GM19035 (cell line): ENCODE results near the gene POU5F1.
A peak's percentile ranks its signal among the peaks of the same experiment; 100 is the strongest.
"Not testable (repeated sequence)": the region's sequence is repeated elsewhere in the genome, so short reads cannot be mapped to it uniquely, and the experiment has no call there.

ENCODE experiments used
- ATAC-seq: cut with Tn5 transposase; IDR thresholded peaks from one replicate; pipeline ENCODE4 v1.9.1; 2021; ENCODE audit not compliant: unreplicated experiment

The POU5F1 gene

DNA sequence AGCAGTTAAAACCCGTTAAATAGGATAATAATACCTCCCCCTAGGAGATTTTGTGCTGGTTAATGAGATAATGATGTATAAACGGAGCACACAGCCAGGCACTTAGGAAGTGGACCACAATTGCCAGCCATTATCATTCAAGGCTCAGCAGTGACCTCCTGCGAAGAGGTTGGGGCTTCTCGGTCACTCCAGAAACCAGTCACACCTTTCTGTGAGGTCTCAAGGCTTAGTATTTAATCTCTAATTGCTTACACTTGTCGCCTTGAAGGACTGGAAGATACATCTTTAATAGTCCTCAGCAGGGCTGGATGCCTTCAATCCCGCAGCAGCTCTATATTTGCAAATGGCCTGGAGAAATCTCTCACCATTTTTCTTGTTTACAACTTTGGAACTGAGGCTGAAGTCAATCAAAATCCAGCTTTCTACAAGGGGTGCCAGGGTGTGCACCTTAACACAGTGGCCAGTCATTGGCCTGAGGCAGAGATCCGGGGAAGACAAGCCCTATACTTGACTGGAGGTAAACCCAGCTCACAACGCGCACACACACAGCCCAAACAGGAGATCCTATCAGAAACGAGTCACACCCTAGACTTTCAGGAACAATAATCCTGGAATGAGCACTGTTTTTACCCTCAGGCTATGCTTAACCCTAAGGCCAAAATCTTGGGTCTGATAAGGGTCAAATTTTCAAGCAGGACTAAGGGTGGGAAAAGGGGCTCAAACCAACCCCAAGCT lies 1.2 kb downstream of the POU5F1 start:
- no peak for ATAC-seq

DNA sequence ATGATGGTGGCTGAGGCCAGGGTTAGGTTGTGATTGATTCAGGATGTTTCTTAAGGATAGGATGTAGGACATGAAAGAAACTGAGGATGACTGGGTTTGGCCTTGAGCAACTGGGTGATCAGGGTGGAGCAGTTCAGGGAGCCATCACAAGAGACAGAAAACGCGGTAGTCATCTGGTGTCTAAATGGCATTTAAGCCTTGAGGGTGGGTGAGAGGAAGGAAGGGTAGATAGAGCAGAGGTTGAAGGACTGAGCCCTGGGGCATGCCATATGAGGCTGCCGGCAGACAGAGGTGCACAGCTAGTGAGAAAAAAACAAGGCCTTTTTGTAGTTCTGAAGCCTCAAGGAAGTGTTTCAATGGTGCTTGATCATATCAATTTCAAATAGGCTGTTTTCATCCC lies 1.9 kb downstream of the POU5F1 start:
- no peak for ATAC-seq

DNA sequence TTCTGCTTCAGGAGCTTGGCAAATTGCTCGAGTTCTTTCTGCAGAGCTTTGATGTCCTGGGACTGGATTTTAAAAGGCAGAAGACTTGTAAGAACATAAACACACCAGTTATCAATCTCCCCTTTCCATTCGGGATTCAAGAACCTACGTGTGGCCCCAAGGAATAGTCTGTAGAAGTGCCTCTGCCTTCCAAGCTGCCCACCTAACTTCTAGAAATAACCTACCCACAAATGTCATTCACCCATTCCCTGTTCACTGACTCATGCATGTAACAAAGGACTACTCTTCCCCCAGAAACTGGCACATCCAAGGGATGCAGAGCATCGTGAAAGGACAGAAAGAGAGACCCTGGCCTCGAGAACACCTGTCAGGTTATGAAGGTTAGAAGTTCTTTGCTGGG lies 4.5 kb downstream of the POU5F1 start:
- no peak for ATAC-seq

DNA sequence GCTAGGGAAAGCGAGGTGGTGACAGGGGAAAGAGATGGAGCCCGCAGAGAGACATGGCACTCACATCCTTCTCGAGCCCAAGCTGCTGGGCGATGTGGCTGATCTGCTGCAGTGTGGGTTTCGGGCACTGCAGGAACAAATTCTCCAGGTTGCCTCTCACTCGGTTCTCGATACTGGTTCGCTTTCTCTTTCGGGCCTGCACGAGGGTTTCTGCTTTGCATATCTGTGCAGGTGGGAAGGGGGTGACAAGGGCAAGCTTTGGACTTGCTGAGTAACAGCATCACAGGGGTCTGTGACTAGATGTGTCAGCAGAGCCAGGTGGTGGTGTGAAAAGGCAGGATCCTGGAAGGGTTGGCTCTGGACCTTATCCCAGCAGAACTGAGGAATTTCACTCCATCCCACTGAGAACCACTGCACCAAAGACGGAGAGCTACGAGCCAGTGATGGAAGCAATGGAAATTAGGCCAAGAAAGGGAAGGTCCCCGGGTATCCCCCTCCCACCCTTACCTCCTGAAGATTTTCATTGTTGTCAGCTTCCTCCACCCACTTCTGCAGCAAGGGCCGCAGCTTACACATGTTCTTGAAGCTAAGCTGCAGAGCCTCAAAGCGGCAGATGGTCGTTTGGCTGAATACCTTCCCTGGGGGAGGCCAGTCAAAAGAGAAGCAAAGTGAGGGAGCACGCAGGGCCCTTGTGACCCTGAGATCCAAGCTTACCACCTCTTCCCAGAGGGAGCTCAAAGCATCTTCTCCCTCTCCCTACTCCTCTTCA lies 5.2 kb downstream of the POU5F1 start:
- peak; percentile 79 for ATAC-seq

DNA sequence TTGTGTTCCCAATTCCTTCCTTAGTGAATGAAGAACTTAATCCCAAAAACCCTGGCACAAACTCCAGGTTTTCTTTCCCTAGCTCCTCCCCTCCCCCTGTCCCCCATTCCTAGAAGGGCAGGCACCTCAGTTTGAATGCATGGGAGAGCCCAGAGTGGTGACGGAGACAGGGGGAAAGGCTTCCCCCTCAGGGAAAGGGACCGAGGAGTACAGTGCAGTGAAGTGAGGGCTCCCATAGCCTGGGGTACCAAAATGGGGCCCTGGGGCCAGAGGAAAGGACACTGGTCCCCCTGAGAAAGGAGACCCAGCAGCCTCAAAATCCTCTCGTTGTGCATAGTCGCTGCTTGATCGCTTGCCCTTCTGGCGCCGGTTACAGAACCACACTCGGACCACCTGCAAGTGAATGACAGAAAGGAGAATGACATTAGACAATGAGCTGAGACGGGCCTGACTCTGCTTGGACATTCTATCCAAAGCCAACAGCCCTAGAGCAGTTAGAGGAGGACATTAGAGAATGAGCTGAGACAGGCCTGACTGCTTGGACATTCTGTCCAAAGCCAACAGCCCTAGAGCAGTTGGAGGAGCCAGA lies 5.9 kb downstream of the POU5F1 start:
- not testable (repeated sequence) for ATAC-seq

DNA sequence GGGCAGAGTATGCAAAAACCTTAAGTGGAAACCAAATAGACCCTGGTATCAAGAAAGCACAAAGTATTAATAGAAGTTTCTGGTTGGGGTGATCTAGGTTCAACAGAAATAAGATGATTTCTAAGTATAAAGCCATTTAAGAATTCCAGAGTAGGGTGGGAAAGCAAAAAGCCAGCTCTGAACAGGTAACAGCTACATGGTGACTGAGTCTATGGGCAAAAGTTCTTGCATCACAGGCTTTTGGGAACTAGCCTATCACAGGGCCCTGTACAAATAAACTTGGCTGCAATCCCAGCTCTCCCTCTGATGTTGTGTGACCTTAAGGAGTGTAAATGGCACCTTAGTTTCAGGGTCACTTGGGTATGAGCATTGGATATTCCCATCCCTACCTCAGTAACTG lies 6.6 kb downstream of the POU5F1 start:
- no peak for ATAC-seq

DNA sequence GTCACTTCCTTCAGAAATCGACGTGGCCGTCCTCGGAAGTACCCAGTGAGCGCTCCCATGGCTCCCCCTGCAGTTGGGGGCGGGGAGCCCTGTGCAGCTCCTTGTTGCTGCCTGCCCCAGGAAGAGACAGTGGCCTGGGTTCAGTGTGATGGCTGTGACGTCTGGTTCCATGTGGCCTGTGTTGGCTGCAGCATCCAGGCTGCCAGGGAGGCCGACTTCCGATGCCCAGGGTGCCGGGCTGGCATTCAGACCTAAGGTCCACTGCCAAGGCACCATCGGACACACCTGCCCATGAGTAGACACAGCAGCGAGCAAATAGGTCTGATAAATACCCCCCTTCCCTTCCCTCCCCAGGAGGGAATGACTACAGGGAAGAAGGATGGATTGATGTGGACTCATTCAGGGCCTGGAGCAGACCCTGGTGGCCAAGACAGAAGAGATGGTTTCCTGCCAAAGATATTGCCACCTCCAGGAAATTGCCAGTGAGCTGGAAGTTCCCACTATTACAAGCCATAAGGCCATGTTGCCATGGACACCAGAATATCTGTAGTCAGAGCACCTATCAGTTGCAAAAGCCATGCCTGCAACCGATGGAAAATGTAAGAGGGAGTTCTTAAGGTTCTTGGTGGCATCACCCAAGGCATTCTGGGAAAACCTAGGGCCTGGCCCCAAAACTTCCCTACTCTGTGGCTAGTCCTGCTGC lies 7.9 kb downstream of the POU5F1 start:
- ATAC-seq = no peak

DNA sequence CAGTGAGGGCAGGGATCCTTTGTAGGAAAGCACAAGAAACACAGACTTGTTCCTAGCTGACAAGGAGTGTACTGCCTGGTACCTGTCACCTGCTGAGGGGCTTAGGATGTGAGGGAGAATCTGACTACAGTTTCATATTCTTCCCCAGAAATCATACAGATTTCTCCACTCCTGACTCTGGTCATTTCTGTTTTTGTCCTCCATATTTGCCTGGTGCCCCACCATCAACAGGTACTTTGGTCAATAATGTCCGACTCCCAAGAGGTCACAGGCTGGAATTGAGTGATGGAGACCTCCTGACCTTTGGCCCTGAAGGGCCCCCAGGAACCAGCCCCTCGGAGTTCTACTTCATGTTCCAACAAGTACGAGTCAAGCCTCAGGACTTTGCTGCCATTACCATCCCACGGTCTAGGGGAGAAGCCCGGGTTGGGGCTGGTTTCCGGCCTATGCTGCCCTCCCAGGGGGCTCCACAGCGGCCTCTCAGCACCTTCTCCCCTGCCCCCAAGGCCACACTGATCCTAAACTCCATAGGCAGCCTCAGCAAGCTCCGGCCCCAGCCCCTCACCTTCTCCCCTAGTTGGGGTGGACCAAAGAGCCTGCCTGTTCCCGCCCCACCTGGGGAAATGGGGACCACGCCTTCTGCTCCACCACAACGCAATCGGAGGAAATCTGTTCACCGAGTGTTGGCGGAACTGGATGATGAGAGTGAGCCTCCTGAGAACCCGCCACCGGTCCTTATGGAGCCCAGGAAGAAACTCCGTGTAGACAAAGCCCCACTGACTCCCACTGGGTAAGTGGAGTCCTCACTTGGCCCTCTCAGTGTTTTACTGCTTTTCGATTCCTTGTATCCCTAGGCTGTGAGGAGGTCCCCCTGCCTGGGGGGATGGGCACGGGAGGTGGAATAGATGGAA lies 9.0 kb downstream of the POU5F1 start:
- no peak for ATAC-seq

DNA sequence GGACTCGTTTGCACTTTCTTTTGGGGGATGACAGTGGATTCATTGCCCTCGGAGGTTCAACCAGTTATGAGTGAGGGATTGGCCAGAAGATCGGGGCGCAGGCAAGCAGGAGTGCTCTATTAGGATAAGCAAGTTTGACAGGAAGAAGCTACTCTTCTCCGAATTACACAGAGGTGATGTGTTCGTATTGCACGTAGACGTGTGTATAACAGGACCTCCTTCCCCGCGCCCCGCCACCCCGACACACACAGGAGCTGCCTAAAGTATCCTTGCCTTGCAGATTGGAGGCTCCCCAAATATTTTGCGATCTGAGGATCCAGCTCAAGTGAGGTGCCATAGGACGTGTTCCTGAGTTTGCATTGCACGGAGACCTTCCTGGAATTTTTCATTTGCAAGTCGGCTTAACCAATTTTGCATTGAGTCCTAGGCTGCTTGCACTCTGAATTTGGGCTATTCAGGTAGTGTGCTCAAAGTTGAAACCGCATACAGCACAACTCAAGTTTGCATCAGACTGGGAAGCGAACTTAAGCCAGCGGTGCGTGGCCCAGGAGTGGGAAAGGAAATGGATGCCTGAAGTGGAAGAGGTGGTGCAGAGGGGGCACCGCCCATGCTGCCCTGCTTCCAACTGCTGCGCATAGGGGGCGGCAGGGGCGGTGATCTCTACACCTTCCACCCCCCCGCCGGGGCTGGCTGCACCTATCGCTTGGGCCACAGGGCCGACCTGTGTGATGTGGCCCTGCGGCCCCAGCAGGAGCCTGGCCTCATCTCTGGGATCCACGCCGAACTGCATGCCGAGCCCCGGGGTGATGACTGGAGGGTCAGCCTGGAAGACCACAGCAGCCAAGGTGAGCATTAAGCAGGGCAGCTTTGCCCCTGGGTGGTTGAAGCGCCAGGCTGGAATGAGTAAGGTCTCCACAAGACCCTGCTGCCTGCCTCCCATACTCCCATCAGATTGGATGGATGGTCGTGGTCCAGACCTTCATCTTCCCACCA lies 11.3 kb downstream of the POU5F1 start:
- ATAC-seq = peak; percentile 5

DNA sequence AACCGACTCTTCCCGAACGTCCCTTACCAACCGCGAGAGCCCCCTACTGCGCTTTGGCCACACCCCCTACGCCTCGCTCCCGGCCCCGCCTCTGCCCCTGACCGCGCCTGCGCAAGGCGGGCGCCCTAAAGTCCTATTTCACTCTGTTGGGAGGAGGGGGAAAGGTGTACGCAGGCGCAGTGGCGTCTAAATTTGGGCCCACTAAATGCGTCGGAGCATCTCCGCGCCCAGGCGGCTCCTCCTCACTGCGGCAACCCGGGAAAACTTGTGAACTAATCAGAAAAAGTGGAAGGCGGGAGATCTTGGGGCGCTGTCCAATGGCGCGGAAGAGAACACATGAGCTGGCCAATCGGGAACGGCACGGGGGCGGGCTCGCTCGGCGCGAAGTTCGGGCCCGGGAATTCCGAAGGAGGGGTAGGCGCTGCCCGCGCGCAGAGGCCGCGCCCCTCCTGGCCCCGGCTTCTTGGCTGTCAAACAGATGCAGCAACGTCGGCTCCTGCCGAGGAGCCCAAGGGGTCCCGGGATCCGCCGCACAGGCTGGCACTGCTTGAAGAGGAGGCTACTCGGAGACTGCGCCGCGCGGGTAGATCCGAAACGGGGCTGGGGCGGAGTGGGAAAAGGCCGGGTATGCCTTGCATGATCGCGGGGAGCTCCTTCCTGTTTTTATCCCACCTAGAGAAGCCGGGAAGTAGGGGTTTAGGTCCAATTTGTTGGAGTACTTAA lies 12.2 kb downstream of the POU5F1 start, which contains the start of gene TCF19:
Gene TCF19 (plus strand): TSS at position 450 of the 723 bp plus-strand sequence. CDS start 881 bp downstream, outside the sequence.
- peak; percentile 86 for ATAC-seq

DNA sequence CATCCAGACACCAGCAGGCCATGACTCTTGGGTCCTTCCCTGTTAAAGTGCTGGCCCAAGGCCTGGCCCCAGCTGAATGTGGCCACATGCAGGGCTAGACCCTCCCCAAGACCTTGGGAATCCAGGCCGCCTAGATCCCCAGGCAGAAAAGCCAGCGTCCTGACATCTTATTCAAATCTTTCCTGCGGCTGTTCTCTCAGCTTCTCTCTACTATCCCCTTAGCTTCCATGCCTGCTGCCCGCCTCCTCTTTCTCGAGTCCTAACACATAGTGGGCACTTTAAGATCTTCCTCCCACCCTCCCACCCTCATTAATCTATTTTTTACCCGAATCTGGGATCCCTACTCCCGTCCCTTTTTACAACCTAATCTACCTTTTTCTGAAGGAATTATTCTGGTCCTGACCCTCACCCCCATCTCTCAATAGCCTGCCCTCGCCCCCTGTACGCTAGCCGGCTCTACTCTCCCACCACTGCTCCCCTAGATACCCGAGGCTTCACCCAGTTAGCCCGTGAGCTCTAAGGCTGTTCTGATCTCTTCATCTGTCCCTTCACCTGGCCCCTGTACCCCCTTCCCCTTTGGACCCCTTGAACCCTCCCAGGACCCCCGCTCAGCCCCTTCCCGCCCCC lies 12.9 kb downstream of the POU5F1 start, which contains the start of gene CCHCR1:
Gene CCHCR1 (minus strand): TSS at position 290 of the 627 bp plus-strand sequence. CDS start 202 bp downstream, at position 88.
- ATAC-seq = peak; percentile 4

DNA sequence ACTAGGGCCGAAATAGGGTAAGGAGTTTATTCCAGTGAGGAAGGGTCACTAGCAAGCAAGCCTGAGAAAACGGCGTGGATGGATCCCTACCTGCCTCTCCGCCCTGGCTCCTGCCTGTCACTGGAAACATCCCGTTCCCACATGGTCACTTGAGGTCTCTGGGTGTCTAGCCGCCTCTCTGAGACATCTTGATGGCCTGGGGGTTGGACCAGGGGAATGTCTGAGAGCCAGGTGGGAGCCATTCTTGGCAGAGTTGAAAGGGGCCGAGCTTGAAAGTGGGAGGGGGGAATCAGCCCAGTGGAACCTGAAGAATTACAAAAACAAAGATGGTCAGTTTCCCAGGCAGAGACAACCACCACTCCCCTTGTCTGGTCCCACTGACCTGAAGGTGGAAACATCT lies 13.8 kb downstream of the POU5F1 start:
- no peak for ATAC-seq

DNA sequence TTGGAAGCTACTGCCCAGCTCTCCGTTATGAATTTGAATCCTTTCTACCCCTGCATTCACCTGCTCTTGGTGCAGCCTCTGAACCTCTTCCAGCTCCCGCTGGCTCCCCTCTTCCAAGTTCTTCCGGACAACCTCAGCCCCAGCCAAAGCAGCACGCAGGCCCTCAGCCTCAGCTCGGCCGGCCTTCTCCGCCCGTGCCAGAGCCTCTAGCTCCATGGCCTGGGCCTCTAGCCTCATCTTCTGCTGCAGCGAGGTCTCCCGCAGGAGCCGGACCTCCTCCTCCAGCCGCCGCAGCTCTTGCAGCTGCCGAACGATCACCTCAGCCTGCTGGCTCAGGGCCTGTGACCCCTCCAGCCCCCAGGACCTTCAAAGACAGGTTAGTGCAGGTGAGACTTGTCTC lies 16.0 kb downstream of the POU5F1 start:
- no peak for ATAC-seq

DNA sequence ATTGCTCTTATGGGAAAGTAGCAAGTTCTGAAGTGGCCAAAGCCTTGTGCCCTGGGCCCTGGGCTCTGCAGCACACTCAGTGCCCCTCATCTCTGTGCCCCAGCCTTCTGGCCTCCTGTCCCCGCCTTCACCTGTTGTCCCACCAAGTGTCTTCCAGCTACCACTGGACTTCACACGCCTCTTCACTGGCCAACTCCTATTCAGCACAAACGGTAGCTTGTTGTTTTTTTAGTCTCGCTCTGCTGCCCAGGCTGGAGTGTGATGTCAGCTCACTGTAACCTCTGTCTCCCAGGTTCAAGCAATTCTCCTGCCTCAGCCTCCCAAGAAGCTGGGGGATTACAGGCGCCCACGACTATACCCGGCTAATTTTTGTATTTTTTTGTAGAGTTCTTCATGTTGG lies 17.7 kb downstream of the POU5F1 start:
- ATAC-seq = no peak

DNA sequence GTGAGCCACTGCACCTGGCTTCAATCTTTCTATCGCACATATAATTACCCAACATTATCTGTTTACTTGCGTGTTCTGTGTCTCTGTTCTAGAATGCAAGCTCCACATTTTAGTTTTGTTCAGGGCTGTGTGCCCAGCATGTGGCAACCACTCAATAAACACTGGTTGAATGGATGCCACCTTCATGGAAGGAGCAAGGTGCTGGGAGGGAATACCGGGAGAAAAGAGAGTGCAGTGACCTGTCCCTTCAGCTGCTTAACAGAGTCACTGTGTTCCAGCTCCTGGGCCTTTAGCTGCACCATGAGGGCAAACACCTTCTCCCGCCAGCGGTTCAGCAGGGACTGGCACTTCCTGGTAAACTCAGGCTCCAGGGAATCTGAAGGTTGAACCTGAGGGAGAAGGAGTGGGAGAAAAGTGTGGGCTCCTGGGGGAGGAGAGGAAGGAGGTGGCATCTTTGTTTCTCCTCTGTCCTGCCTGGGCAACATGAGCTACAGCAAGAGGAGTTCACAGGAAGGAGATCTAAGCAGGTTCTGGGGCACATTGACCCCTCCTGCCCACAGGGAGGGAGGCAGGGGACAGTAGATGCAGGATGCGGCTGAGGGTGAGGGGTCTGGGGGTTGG lies 20.5 kb downstream of the POU5F1 start:
- ATAC-seq = no peak

DNA sequence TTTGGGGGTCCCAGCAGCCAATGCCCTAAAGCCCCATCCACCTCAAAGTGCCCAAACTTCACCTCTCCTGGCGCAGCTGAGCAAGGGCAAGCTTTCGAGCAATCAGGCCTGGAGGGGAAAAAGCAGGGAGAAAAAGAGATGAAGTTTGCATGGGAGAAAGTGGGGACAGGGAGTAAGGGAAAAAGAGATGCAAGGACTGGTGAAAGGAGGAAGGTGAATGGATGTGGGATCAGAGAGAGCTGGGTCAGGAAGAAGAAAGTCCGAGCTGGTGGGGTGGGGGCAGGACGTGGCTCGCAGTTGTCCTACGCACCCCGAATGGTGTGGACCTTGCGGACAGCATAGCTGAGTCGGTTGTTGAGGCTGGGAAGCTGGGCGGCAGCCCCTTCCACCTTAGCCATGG lies 25.1 kb downstream of the POU5F1 start:
- no peak for ATAC-seq

DNA sequence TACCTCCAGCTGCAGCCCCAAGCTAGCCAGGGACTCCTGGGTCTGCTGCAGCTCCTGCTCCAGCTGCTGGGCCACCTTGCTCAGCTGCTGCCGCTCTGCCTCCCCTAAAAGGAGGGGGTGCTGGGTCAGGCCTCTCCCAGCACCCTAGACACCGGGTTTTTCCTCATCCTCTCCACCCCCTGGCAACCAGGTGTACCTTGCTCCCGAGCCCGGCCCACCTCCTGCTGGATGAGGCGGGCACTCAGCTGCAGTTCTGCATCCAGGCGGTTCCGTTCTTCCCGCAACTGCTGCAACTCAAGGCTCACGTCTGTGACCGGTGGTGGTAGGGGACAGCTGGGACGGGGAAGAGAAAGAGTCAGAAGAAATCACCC lies 25.5 kb downstream of the POU5F1 start:
- ATAC-seq = no peak
